ENCODE measurements around the gene GRAP2.

Gene GRAP2

DNA sequence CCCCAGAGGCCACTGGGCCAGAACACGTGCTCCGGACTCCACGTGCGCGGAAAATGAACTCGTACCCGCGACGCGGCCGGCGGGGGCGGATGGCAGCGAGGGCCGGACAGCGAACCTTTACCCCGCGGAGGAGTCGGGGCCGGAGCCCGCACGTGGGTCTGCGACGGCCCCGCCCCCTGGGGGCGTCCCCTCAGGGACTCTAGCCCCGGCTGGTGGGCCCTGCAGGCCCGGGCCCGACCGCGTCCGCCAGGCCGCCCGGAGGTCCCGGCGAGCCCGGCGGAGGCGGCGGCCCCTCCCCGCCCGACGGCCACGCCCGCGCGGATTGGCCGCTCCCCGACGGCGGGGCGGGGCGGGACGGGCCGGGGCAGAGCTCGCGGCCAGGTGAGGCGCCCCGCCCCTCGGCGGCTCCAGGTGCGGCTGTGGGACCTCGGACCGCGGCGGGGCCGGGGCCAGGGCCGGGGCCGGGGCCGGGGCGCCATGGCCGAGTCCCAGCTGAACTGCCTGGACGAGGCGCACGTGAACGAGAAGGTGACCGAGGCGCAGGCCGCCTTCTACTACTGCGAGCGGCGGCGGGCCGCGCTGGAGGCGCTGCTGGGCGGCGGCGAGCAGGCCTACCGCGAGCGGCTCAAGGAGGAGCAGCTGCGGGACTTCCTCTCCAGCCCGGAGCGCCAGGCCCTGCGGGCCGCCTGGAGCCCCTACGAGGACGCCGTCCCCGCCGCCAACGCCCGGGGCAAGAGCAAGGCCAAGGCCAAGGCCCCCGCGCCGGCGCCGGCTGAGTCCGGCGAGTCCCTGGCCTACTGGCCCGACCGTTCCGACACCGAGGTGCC lies 93.9 kb downstream of the GRAP2 start, which contains the start of gene FAM83F:
Gene FAM83F (plus strand): TSS at position 389 of the 827 bp plus-strand sequence. CDS start 89 bp downstream, at position 478.
- DNase-seq (ENCODE audit: low spot score) = no peak

- no peak for DNase-seq (ENCODE audit: low spot score)
These were observed 94.7 kb downstream of the GRAP2 start for GRCh38 chr22:39995393-39996252.

GRCh38 chr22:39996732-39997131 lies 95.8 kb downstream of the GRAP2 start:
- DNase-seq (ENCODE audit: low spot score) = no peak

GRCh38 chr22:39997421-39997820 lies 96.5 kb downstream of the GRAP2 start:
- DNase-seq (ENCODE audit: low spot score) = no peak

DNA sequence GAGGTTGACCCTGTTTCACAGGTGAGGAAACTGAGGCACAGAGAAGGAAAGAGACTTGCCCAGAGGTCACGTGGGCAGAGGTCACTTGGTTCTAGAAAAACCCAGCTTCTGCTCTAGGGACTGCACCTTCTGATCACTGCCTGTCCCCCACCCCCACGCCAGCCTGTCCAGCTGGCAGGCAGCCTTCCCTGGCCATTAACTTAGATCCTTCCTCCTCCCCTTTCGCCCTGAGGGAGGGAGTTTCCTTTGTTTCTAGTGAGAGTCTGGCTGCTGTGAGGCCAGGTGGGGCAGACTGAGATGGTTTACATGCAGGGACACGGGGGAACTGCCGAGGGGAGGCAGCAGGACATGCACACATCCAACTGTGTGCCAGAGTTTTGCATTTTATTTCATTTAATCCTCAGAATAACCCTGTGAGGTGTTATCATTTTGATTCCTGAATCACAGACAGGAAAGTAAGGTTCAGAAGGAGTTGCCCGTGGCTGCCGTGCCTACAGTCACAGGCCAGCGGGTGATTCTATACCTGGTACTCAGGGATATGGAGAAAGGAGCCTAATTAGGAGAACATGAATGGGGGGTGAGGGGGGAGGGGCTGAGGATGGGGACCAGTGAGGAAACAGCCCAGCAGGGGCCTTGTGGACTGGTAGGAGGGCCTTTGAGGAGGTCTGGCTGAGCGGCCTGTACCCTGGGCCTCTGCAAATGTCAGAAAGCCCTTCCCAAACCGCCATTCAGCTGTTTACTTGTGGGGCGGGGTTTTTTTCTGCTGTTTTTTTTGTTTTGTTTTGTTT lies 97.2 kb downstream of the GRAP2 start:
- DNase-seq (ENCODE audit: low spot score) = no peak

- DNase-seq (ENCODE audit: low spot score) = no peak
These were observed 98.4 kb downstream of the GRAP2 start for GRCh38 chr22:39999144-39999757.

DNA sequence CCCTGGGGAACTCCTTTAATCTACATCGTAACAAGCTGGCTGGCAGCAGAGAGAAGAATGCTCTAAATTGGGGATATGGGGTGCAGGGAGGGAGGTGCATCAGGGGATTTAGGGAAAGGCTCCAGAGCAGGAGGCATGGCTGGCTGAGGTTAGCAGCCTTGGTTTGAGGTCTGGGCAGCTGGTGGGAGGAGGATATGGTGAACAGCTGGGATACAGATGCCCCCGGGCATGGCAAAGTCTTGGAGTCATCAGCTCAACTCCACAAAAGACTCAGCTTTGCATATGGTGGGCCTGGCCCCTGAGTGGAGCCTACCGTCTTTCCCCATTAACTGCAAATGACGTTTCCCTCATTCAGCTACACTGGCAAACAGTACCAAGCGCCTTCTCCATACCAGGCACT lies 99.3 kb downstream of the GRAP2 start:
- DNase-seq (ENCODE audit: low spot score) = no peak

DNA sequence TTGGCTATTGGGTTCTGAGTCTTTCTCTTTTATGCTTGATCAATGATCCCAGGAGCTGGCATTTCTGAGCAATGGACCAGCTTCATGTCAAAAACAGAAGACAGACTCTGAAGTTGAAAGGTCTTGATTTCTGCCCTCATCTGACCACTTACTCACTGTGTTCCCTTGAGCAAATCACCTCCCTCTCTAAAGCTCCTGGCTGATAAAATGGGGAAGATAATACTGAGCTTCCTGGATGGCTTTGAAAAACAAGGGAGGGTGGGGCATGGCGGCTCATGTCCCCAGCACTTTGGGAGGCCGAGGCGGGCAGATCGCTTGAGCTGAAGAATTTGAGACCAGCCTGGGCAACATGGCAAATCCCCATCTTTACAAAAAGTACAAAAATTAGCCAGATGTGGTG lies 100.2 kb downstream of the GRAP2 start:
- no peak for DNase-seq (ENCODE audit: low spot score)

DNA sequence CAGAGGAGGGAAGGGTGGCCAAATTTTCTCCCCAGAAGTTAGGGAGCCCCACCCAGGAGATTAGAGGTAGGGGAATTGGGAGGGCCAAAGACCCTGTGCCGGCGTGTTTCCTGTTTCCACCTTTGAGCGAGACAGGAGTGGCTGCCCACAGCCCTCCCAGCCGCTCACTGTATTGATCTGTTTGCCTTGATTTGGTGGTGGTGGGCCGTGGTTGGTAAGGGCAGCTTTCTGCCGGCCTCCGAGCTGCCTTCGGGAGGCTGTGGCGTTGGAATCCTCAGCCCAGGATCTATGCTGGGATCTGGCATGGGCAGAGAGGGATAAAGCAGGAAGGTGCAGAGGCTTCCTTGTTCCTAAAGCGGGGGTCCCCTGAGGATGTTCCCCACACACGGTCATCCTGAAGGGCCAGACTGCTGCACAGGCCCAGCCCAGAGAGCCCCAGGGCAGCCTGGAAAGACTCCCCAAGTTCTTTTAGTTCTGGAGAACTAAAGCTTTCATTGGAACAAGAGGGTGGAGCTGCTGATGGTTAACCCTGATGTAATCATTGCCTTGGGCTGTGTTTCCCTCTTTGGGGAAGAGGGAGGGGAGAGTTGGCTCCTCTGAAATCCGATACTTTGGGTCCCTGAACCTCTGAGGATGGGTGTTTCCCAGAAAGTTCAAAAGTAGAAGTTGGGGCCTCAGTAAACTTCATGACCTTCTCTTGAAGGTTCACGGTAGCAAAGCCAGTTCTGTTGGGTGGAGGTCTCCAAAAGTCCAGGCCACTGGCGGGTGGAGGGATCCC lies 101.1 kb downstream of the GRAP2 start:
- DNase-seq (ENCODE audit: low spot score) = no peak

GRCh38 chr22:40002935-40003715 lies 102.2 kb downstream of the GRAP2 start:
- DNase-seq (ENCODE audit: low spot score) = no peak

DNA sequence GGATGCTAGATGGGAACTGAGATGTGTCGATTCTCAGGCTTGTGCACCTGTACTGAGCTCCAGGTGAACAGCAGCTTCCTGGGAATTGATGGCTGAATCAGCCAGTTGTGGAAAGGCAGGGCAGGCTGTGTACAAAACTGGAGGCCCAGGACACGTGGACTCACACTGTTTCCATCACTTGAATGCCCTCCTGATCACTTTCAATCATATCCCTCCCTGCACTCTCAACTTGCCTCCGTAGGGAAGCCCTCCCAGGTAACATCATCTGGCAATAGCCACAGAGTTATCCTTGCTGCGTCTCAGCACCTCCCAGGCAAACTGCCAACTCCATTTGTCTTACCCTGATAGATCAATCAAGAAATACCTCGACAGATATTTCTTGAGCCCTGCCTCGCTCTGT lies 104.0 kb downstream of the GRAP2 start:
- no peak for DNase-seq (ENCODE audit: low spot score)

- no peak for DNase-seq (ENCODE audit: low spot score)
These were observed 105.8 kb downstream of the GRAP2 start for GRCh38 chr22:40006641-40007040.

DNA sequence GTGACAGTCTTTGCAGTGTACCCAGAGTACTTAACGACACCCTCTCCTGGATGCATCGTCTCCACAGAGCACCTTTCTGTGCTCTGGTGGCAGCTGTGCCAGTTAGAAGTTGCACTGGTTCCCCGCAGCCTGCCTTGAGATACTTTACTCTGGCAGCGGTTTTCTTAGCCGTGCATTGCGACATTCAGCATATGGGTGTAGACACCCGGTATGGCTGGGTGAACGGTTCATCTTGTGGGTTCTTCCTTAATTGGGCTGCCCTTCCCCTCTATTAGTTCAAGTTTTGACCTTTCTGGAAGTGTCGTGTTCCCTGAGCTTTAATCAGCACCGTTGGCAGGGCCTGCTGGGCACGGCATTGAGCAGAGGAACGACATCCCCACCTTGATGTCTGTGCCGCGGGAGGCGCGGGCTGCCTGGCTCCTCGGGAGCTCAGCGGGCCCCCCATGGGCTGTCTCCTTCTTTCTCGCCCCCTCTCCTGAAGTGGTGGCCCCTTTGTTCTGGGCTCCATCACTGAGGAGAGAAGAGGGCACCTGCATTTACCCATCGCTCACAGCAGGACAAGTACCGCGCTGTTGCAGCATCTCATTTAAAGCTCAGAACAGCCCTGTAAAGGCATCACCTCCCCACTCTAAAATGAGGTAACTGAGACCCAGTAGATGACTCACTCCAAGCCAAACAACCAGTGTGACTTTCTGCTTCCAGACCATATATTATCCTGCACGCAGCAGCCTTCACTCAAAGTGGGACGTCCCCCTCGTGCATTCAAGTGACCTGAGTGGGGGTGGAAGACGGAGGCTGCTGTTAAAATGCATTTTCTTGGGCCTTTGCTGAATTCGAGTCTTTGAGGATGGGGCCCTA lies 107.2 kb downstream of the GRAP2 start:
- DNase-seq (ENCODE audit: low spot score) = no peak

DNA sequence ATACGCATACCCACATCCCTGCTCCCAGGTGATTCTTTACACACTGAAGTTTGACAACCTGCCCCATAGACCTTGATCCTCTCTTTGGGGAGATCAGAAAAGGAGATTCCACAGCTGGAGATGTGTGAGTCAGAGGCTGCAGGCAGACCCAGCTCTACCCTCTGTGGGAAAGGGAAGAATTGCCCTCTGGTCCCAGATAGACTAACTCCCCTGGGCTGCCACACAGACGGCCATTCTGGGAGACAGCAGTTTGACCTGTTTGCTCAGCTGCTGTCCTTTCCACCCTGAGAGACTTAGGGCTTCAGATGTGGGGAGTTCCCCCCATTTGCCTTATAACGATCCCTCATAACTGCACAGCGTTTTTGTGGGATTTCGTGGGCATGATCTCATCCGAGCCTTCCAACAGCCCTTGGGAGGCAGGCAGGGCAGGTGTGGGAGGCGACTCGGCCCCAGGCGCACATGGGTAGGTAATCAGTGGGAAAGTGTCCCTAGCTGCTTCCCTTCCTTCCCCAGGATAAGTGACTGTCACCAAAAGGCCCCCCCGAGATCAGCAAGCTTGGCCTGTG lies 107.9 kb downstream of the GRAP2 start:
- DNase-seq (ENCODE audit: low spot score) = no peak

GRCh38 chr22:40009292-40009774 lies 108.4 kb downstream of the GRAP2 start:
- DNase-seq (ENCODE audit: low spot score) = no peak

- DNase-seq (ENCODE audit: low spot score) = no peak
These were observed 109.2 kb downstream of the GRAP2 start for GRCh38 chr22:40009951-40010671.

DNA sequence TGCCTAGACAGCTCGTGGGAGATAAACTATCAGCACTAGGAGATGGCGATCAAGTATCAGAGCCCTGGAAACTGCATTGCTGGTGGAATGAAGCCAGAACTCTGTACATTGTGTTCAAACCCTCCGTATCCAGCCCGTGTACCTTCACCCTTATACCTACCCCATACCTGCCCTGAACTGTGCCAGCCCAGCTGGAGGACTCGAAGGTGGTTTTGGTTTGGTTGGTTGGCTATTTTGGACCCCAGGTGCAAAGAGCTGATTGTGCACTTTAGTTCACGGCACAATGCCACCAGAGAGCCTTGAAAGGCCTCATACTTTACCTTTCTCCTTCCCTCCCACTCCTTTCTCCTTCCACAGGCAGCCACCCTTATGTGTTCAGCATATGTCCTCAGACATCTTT lies 109.9 kb downstream of the GRAP2 start:
- no peak for DNase-seq (ENCODE audit: low spot score)

DNA sequence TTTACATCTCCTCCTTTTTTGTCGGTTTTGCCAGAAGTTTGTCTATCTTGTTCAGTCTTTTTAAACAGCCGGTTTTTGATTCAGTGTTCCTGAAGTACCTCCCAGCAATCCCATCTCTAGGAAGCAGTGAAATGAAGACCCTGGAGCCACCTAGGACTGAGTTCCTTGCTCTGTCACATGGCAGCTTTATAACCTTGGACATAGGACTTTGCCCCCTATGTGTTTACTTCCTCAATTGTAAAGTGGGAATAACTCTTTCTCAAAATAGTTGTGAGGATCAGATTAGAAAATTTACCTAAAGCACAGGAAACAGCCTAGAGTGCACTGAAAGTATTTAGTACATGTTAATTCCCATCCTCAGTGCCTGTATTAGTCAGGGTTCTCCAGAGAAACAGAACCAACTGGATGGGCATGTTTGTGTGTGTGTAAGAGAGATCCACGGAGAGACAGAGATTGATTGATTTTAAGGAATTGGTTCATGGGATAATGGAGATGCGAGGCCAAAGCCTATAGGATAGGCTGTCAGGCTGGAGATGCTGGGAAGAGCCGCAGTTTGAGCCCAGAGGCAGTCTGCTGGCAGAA lies 113.9 kb downstream of the GRAP2 start:
- DNase-seq (ENCODE audit: low spot score) = no peak
